ENCODE results near the gene ZBTB7C.

DNA sequence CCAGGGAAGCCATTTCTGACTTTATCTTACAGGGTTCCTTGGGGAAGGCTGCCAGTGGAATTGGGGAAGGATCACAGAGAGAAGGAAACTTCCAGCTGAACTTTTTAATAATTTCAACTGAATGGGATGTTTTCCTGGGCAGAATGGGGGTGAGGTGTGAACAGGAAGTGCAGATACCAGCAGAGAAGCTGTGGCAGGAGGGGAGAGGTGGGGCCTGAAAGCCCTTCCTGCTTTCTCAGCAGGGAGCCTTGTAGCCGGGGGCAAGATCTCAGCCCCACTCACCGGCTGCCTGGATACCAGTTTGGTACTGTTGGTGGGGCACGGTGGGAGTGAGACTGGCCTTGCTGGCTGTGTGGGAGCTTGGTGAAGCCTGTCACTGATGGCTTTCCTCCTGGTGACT is 170.5 kb downstream of the ZBTB7C start:
- TF ChIP-seq, protein P1, sequence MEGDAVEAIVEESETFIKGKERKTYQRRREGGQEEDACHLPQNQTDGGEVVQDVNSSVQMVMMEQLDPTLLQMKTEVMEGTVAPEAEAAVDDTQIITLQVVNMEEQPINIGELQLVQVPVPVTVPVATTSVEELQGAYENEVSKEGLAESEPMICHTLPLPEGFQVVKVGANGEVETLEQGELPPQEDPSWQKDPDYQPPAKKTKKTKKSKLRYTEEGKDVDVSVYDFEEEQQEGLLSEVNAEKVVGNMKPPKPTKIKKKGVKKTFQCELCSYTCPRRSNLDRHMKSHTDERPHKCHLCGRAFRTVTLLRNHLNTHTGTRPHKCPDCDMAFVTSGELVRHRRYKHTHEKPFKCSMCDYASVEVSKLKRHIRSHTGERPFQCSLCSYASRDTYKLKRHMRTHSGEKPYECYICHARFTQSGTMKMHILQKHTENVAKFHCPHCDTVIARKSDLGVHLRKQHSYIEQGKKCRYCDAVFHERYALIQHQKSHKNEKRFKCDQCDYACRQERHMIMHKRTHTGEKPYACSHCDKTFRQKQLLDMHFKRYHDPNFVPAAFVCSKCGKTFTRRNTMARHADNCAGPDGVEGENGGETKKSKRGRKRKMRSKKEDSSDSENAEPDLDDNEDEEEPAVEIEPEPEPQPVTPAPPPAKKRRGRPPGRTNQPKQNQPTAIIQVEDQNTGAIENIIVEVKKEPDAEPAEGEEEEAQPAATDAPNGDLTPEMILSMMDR (IDR thresholded peaks at IDR 0.05): no peak
- TF ChIP-seq EP300 (IDR thresholded peaks at IDR 0.05): no peak
